GM12878 (cell line): ENCODE data around the gene NFATC1. TPM values are rescaled to one million over a fixed set of nuclear protein-coding genes. Genes with fewer than 3 reads are reported as not detected.

Source experiments
- ATAC-seq: fragments of 200-7000 bp; cut with Tn5 transposase; 3 replicates; pipeline ENCODE4 v1.9.1; 2020; ENCODE audit warnings: mild to moderate bottlenecking, moderate library complexity
- BruUV-seq: library from RNA; stranded (reverse); fragments of 400-500 nt; replicated peaks from 2 replicates; lab custom pipeline; 2021; lab: Mats Ljungman, UMichigan
- CTCF ChIA-PET: fragments of 300-600 bp; sonication (Branson Sonifier 250); formaldehyde crosslinking; extraction: SDS; loops from one replicate; lab custom pipeline; 2021; ENCODE audit warnings: inconsistent platforms; lab: Yijun Ruan, JAX
- POLR2A ChIA-PET: fragments of 350-600 bp; formaldehyde crosslinking; extraction: SDS; loops from one replicate; lab custom pipeline; 2021; ENCODE audit warnings: inconsistent platforms; lab: Charles Lee
- RAD21 ChIA-PET: fragments of 300-600 bp; sonication (Branson Sonifier 250); formaldehyde crosslinking; loops from one replicate; lab custom pipeline; 2023; ENCODE audit warnings: antibody characterized with exemption; ENCODE audit not compliant: unreplicated experiment; lab: Charles Lee
- SMC1A ChIA-PET: fragments of 300-600 bp; sonication (Branson Sonifier 250); formaldehyde crosslinking; loops from one replicate; lab custom pipeline; 2023; ENCODE audit not compliant: unreplicated experiment, uncharacterized antibody; lab: Charles Lee
- DNase-seq: peaks from one replicate; pipeline ENCODE4 v3.0.0-alpha.2; 2011; ENCODE audit warnings: low read depth, low spot score
- FAIRE-seq: peaks from 3 replicates; lab custom pipeline; 2011; peaks lifted over from hg19 to GRCh38; lab: Jason Lieb, UNC
- H2AFZ ChIP-seq: 2 replicates; pipeline ENCODE4 v1.6.0; 2011; ENCODE audit warnings: low read depth, low read length, control low read depth; ENCODE audit not compliant: control insufficient read depth
- H3K27ac ChIP-seq: 2 replicates; pipeline ENCODE4 v1.5.1; 2011; ENCODE audit warnings: control low read depth; ENCODE audit not compliant: control insufficient read depth, insufficient read depth
- H3K27me3 ChIP-seq, 2 experiments: replicated peaks in 1 of 2; 2 replicates each; pipeline versions ENCODE4 v1.6.0 to v1.6.1; 2011; ENCODE audit warnings: low read length in 1 of 2; ENCODE audit not compliant: control insufficient read depth in 2 of 2, insufficient read depth in 2 of 2
- H3K36me3 ChIP-seq, 2 experiments: 2 replicates each; pipeline ENCODE4 v1.5.1; 2011; ENCODE audit warnings: low read length in 1 of 2; ENCODE audit not compliant: control insufficient read depth in 2 of 2, insufficient read depth in 2 of 2
- H3K4me1 ChIP-seq: 2 replicates; pipeline ENCODE4 v1.6.1; 2011; ENCODE audit warnings: mild to moderate bottlenecking, low read length, moderate library complexity, mixed read lengths; ENCODE audit not compliant: control insufficient read depth, insufficient read depth
- H3K4me2 ChIP-seq: 2 replicates; pipeline ENCODE4 v1.6.0; 2011; ENCODE audit warnings: control low read depth; ENCODE audit not compliant: control insufficient read depth, insufficient read depth
- H3K4me3 ChIP-seq: fragments of 200-600 bp; sonication (generic); 2 replicates; pipeline ENCODE4 v1.5.1; 2016
- H3K79me2 ChIP-seq: 2 replicates; pipeline ENCODE4 v1.6.0; 2011; ENCODE audit warnings: low read length; ENCODE audit not compliant: control insufficient read depth, insufficient read depth
- H3K9ac ChIP-seq: 2 replicates; pipeline ENCODE4 v1.8.0; 2011; ENCODE audit warnings: low read length, control low read depth, mixed read lengths; ENCODE audit not compliant: control insufficient read depth, insufficient read depth
- H3K9me3 ChIP-seq: replicated peaks from 3 replicates; pipeline ENCODE4 v1.5.1; 2011; ENCODE audit warnings: mild to moderate bottlenecking, low read length; ENCODE audit not compliant: control insufficient read depth, insufficient read depth
- H4K20me1 ChIP-seq: 2 replicates; pipeline ENCODE4 v1.6.0; 2011; ENCODE audit not compliant: control insufficient read depth, insufficient read depth
- CHD4 ChIP-seq: fragments of 200-600 bp; sonication (generic); IDR thresholded peaks from 2 replicates; pipeline ENCODE4 v1.6.1; 2016; ENCODE audit warnings: mild to moderate bottlenecking
- ETV6 ChIP-seq, 2 experiments: fragments of 450-650 bp in 1 of 2; IDR thresholded peaks in 1 of 2; conservative IDR thresholded peaks in 1 of 2; 2 replicates each; pipeline ENCODE4 v1.6.1; 2014; ENCODE audit warnings: antibody characterized with exemption in 1 of 2, borderline replicate concordance in 1 of 2, low read depth in 1 of 2, mild to moderate bottlenecking in 1 of 2, moderate library complexity in 1 of 2
- KAT2A ChIP-seq: conservative IDR thresholded peaks from 2 replicates; pipeline ENCODE4 v1.6.1; 2011; ENCODE audit warnings: low read depth, low read length; ENCODE audit not compliant: control insufficient read depth
- RAD51 ChIP-seq: fragments of 450-650 bp; IDR thresholded peaks from 2 replicates; pipeline ENCODE4 v1.6.1; 2016; ENCODE audit warnings: moderate library complexity, mild to moderate bottlenecking, inconsistent platforms
- SMAD5 ChIP-seq: IDR thresholded peaks from 2 replicates; pipeline ENCODE4 v1.6.1; 2016; ENCODE audit warnings: antibody characterized with exemption, low read depth
- YY1 ChIP-seq: IDR thresholded peaks from 2 replicates; pipeline ENCODE4 v1.6.1; 2011; ENCODE audit warnings: low read depth, mild to moderate bottlenecking, low read length
- ZNF24 ChIP-seq: fragments of 450-650 bp; IDR thresholded peaks from 2 replicates; pipeline ENCODE4 v1.6.1; 2017; ENCODE audit warnings: antibody characterized with exemption, mild to moderate bottlenecking
- WGBS: methylation state at CpG from one replicate; pipeline ENCODE4 v1.1.6; 2016; ENCODE audit warnings: low lambda C conversion rate; ENCODE audit not compliant: insufficient replicate concordance, insufficient coverage; ENCODE audit errors: missing lambda C conversion rate; 5-methylcytosine and 5-hydroxymethylcytosine counted together
- in situ Hi-C: fragments of 300-500 bp; cut with MboI; formaldehyde crosslinking; loops from 9 replicates; pipeline ENCODE4 v1.14.3; 2018; ENCODE audit warnings: mixed read lengths
- intact Hi-C: fragments of 100-400 bp; cut with micrococcal nuclease; formaldehyde crosslinking; loops from one replicate; pipeline ENCODE4 v1.14.2; 2022; ENCODE audit not compliant: unreplicated experiment
- polyA plus RNA-seq, 11 experiments: library from polyadenylated mRNA; depleted of rRNA in 4 of 11; unstranded in 6 of 11; stranded (reverse) in 5 of 11; fragments of >200 nt; fragmentation: Nextera tagmentation in 4 of 11; fragmentation: Illumina TruSeq in 1 of 11; extraction: Ambion mirVana in 4 of 11; extraction: Trizol in 1 of 11; gene quantifications; 1 replicate in 1 of 11; 2 replicates in 10 of 11; pipeline versions ENCODE4 v1.2.1 to v1.2.3, GENCODE V29; 2011 to 2016; ENCODE audit warnings: inconsistent platforms in 2 of 11, missing spikeins in 2 of 11, low read depth in 1 of 11
- total RNA-seq, 4 experiments: library from RNA; depleted of rRNA in 3 of 4; stranded (reverse); fragments of >200 nt in 3 of 4; fragmentation: Illumina TruSeq in 1 of 4; extraction: Trizol in 1 of 4; gene quantifications; 2 replicates each; pipeline versions ENCODE4 v1.2.1 to v1.2.3, GENCODE V29; 2013 to 2021
- TF ChIP-seq, protein P1 (sequence below): fragments of 450-650 bp; formaldehyde crosslinking; IDR thresholded peaks from 2 replicates; pipeline ENCODE4 v1.5.0; 2022; ENCODE audit warnings: mild to moderate bottlenecking, missing genetic modification characterization
- TF ChIP-seq, protein P2 (sequence below): fragments of 450-650 bp; IDR thresholded peaks from 2 replicates; pipeline ENCODE4 v1.6.1; 2017; ENCODE audit warnings: mild to moderate bottlenecking
- TF ChIP-seq, protein P3 (sequence below), 3 experiments: IDR thresholded peaks in 2 of 3; conservative IDR thresholded peaks in 1 of 3; 2 replicates each; pipeline ENCODE4 v1.5.1; 2011; ENCODE audit warnings: low read depth in 3 of 3, low read length in 3 of 3, mild to moderate bottlenecking in 3 of 3, control low read depth in 2 of 3, moderate library complexity in 2 of 3, inconsistent platforms in 1 of 3, mixed read lengths in 1 of 3; ENCODE audit not compliant: control insufficient read depth in 2 of 3, insufficient read depth in 1 of 3; ENCODE audit errors: extremely low read depth in 1 of 3
- TF ChIP-seq, protein P4 (sequence below): fragments of 450-650 bp; IDR thresholded peaks from 2 replicates; pipeline ENCODE4 v1.6.1; 2017; ENCODE audit warnings: low read depth, mild to moderate bottlenecking, moderate library complexity

Gene NFATC1
- total and polyA plus RNA-seq, 10 of the 15 experiments (the other 5 are each of a cell fraction or from before 2014, with no cell fraction given) = 0.84 to 20.8 (median 5.1) TPM

GRCh38 chr18:79555885-79556284 is 160.2 kb downstream of the NFATC1 start (continued):
- TF ChIP-seq, protein P1, sequence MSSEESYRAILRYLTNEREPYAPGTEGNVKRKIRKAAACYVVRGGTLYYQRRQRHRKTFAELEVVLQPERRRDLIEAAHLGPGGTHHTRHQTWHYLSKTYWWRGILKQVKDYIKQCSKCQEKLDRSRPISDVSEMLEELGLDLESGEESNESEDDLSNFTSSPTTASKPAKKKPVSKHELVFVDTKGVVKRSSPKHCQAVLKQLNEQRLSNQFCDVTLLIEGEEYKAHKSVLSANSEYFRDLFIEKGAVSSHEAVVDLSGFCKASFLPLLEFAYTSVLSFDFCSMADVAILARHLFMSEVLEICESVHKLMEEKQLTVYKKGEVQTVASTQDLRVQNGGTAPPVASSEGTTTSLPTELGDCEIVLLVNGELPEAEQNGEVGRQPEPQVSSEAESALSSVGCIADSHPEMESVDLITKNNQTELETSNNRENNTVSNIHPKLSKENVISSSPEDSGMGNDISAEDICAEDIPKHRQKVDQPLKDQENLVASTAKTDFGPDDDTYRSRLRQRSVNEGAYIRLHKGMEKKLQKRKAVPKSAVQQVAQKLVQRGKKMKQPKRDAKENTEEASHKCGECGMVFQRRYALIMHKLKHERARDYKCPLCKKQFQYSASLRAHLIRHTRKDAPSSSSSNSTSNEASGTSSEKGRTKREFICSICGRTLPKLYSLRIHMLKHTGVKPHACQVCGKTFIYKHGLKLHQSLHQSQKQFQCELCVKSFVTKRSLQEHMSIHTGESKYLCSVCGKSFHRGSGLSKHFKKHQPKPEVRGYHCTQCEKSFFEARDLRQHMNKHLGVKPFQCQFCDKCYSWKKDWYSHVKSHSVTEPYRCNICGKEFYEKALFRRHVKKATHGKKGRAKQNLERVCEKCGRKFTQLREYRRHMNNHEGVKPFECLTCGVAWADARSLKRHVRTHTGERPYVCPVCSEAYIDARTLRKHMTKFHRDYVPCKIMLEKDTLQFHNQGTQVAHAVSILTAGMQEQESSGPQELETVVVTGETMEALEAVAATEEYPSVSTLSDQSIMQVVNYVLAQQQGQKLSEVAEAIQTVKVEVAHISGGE = no peak
- no peak for TF ChIP-seq CHD4
- TF ChIP-seq KAT2A = no peak
- no peak for TF ChIP-seq SMAD5
- TF ChIP-seq YY1 = no peak
- no peak for TF ChIP-seq ZNF24
- TF ChIP-seq RAD51 = no peak
- TF ChIP-seq, all 136 proteins: peak for 0

- no peaks in the 10 kb centered on the region for H4K20me1 ChIP-seq
- H3K9me3 ChIP-seq = no peaks in the 10 kb centered on the region; the same call in 2 of the 3 replicates
- H3K4me2 ChIP-seq = no peak overlapping the region
- no peaks in the 10 kb centered on the region for H3K4me1 ChIP-seq
- no peak overlapping the region for H2AFZ ChIP-seq
- BruUV-seq = no TSS peak
- DNase-seq = no peak
- FAIRE-seq = no peak
- H3K9ac ChIP-seq = no peak overlapping the region
- H3K79me2 ChIP-seq = no peaks in the 10 kb centered on the region
- ATAC-seq = no peak
- 40% methylated on average over 20 of the region's 21 CpGs for WGBS
- H3K27ac ChIP-seq = no peak overlapping the region
- POLR2A ChIA-PET = no interaction called here
- intact Hi-C loops (no loop called here), in situ Hi-C loops (no loop called here)
- no peaks in the 10 kb centered on the region for H3K36me3 ChIP-seq
- SMC1A ChIA-PET = no interaction called here
- H3K4me3 ChIP-seq = no peak overlapping the region
- RAD21 ChIA-PET = no interaction called here
- TF ChIP-seq, protein P2, sequence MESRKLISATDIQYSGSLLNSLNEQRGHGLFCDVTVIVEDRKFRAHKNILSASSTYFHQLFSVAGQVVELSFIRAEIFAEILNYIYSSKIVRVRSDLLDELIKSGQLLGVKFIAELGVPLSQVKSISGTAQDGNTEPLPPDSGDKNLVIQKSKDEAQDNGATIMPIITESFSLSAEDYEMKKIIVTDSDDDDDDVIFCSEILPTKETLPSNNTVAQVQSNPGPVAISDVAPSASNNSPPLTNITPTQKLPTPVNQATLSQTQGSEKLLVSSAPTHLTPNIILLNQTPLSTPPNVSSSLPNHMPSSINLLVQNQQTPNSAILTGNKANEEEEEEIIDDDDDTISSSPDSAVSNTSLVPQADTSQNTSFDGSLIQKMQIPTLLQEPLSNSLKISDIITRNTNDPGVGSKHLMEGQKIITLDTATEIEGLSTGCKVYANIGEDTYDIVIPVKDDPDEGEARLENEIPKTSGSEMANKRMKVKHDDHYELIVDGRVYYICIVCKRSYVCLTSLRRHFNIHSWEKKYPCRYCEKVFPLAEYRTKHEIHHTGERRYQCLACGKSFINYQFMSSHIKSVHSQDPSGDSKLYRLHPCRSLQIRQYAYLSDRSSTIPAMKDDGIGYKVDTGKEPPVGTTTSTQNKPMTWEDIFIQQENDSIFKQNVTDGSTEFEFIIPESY = no peak
- TF ChIP-seq, protein P3, sequence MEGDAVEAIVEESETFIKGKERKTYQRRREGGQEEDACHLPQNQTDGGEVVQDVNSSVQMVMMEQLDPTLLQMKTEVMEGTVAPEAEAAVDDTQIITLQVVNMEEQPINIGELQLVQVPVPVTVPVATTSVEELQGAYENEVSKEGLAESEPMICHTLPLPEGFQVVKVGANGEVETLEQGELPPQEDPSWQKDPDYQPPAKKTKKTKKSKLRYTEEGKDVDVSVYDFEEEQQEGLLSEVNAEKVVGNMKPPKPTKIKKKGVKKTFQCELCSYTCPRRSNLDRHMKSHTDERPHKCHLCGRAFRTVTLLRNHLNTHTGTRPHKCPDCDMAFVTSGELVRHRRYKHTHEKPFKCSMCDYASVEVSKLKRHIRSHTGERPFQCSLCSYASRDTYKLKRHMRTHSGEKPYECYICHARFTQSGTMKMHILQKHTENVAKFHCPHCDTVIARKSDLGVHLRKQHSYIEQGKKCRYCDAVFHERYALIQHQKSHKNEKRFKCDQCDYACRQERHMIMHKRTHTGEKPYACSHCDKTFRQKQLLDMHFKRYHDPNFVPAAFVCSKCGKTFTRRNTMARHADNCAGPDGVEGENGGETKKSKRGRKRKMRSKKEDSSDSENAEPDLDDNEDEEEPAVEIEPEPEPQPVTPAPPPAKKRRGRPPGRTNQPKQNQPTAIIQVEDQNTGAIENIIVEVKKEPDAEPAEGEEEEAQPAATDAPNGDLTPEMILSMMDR (IDR thresholded peaks at IDR 0.05 in 2 of 3, conservative IDR thresholded peaks at IDR 0.05 in 1 of 3; ENCODE audit: control insufficient read depth in 2 of 3, extremely low read depth in 1 of 3, insufficient read depth in 1 of 3, low read depth in 3 of 3, low read length in 3 of 3) = no peak
- no peak for TF ChIP-seq ETV6 (conservative IDR thresholded peaks at IDR 0.05 in 1 of 2, IDR thresholded peaks at IDR 0.05 in 1 of 2; ENCODE audit: borderline replicate concordance in 1 of 2, low read depth in 1 of 2)
- TF ChIP-seq, protein P4, sequence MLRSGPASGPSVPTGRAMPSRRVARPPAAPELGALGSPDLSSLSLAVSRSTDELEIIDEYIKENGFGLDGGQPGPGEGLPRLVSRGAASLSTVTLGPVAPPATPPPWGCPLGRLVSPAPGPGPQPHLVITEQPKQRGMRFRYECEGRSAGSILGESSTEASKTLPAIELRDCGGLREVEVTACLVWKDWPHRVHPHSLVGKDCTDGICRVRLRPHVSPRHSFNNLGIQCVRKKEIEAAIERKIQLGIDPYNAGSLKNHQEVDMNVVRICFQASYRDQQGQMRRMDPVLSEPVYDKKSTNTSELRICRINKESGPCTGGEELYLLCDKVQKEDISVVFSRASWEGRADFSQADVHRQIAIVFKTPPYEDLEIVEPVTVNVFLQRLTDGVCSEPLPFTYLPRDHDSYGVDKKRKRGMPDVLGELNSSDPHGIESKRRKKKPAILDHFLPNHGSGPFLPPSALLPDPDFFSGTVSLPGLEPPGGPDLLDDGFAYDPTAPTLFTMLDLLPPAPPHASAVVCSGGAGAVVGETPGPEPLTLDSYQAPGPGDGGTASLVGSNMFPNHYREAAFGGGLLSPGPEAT = no peak
- CTCF ChIA-PET = no interaction called here
- H3K27me3 ChIP-seq = no peaks in the 10 kb centered on the region
Measured at GRCh38 chr18:79556829-79557585, 161.3 kb downstream of the NFATC1 start.
